ENCODE data around the gene LATS1. TPM values are rescaled to one million over a fixed set of nuclear protein-coding genes. Genes with fewer than 3 reads are reported as not detected.
"Not testable (repeated sequence)": the region's sequence is repeated elsewhere in the genome, so short reads cannot be mapped to it uniquely, and the experiment has no call there.

LATS1 gene
- total RNA-seq, 1 experiment from 2014 or later = 25.1 TPM

- no peak overlapping the region for H3K27ac Mint-ChIP-seq
- H4K8ac ChIP-seq (replicated peaks; ENCODE audit: insufficient read length, low read depth, low read length) = no peak overlapping the region
- H3K4me2 ChIP-seq (ENCODE audit: insufficient read depth, insufficient read length, low read length) = no peak overlapping the region
- H3K79me1 ChIP-seq (ENCODE audit: insufficient read depth, low read depth, low read length, poor library complexity, severe bottlenecking) = no peaks in the 10 kb centered on the region
- no peak overlapping the region for H3K56ac ChIP-seq (ENCODE audit: insufficient read length, low read depth, low read length)
- no peaks in the 10 kb centered on the region for H3K9me3 Mint-ChIP-seq
- H3T11ph ChIP-seq (ENCODE audit: low read length) = no peak overlapping the region
- H4K91ac ChIP-seq (ENCODE audit: insufficient read length, low read depth, low read length) = no peak overlapping the region
- H3K14ac ChIP-seq (ENCODE audit: insufficient read depth, low read length) = no peak overlapping the region
- no peak overlapping the region for H2BK12ac ChIP-seq (ENCODE audit: insufficient read length, low read depth, low read length)
- no peak overlapping the region for H2BK20ac ChIP-seq (ENCODE audit: low read depth, low read length, poor library complexity, severe bottlenecking)
- TF ChIP-seq CTCF (conservative IDR thresholded peaks at IDR 0.05) = no peak
- H2BK5ac ChIP-seq (ENCODE audit: insufficient read length, low read length) = no peak overlapping the region
- no peak overlapping the region for H3K9ac ChIP-seq (ENCODE audit: extremely low read depth, insufficient read length, low read length)
- H3K4me1 ChIP-seq (ENCODE audit: insufficient read depth, low read length) = no peaks in the 10 kb centered on the region
- no peak overlapping the region for H3K4me3 Mint-ChIP-seq
- peaks cover 5 to 6% of the 10 kb centered on the region in 2 experiments for H3K4me1 Mint-ChIP-seq
- H3K36me3 Mint-ChIP-seq (ENCODE audit: insufficient read depth in 1 of 3, low read depth in 3 of 3) = peaks cover 0 to 5% (median 0%) of the 10 kb centered on the region in 3 experiments; a peak in 4 of 7 replicates
- no peak overlapping the region for H3K4ac ChIP-seq (ENCODE audit: low read depth, low read length)
- H3K27me3 ChIP-seq (ENCODE audit: insufficient read depth, low read length) = no peaks in the 10 kb centered on the region
- H4K20me1 ChIP-seq (ENCODE audit: control insufficient read depth, insufficient read depth, insufficient read length) = no peaks in the 10 kb centered on the region
- peaks cover 28% of the 10 kb centered on the region; the same call in 1 of the 2 replicates for H3K79me2 ChIP-seq (ENCODE audit: insufficient read depth, low read length)
- H3K9me3 ChIP-seq (ENCODE audit: control insufficient read depth, low read depth, low read length) = no peaks in the 10 kb centered on the region
- H3K23ac ChIP-seq (ENCODE audit: insufficient read length, low read depth, low read length) = no peak overlapping the region
- no peak for DNase-seq
- H3K27ac ChIP-seq (ENCODE audit: insufficient read length, low read depth, low read length) = no peak overlapping the region
- no peak overlapping the region for H2BK120ac ChIP-seq (ENCODE audit: low read depth, low read length, poor library complexity, severe bottlenecking)
- H3K27me3 Mint-ChIP-seq (ENCODE audit: low read depth) = no peaks in the 10 kb centered on the region
- H2AK5ac ChIP-seq (ENCODE audit: insufficient read length, low read length) = no peak overlapping the region
- H2AFZ ChIP-seq (ENCODE audit: low read length) = no peak overlapping the region
- no peak overlapping the region for H3K18ac ChIP-seq (ENCODE audit: insufficient read length, low read depth, low read length)
- H4K5ac ChIP-seq (ENCODE audit: insufficient read length, low read depth, low read length) = no peak overlapping the region
- no peak overlapping the region for H2BK15ac ChIP-seq (ENCODE audit: low read depth, low read length)
- H3K23me2 ChIP-seq (ENCODE audit: insufficient read length, low read depth, low read length, poor library complexity, severe bottlenecking) = peaks cover 5% of the 10 kb centered on the region
- WGBS (ENCODE audit: extremely low coverage, insufficient read length, low lambda C conversion rate) = no CpG with 5 or more reads among the region's 4 CpGs
Measured at GRCh38 chr6:149754548-149754947, 36.6 kb upstream of the LATS1 start.

- H3K9ac ChIP-seq (ENCODE audit: extremely low read depth, insufficient read length, low read length); H4K5ac ChIP-seq (ENCODE audit: insufficient read length, low read depth, low read length); H3K27ac ChIP-seq (ENCODE audit: insufficient read length, low read depth, low read length); H3K18ac ChIP-seq (ENCODE audit: insufficient read length, low read depth, low read length); H3K4me1 ChIP-seq (ENCODE audit: insufficient read depth, low read length); H3K4me2 ChIP-seq (ENCODE audit: insufficient read depth, insufficient read length, low read length); H3T11ph ChIP-seq (ENCODE audit: low read length); H3K4me3 Mint-ChIP-seq; H2AK5ac ChIP-seq (ENCODE audit: insufficient read length, low read length); H2BK15ac ChIP-seq (ENCODE audit: low read depth, low read length); H3K14ac ChIP-seq (ENCODE audit: insufficient read depth, low read length); H3K27me3 Mint-ChIP-seq (ENCODE audit: low read depth); DNase-seq; H3K56ac ChIP-seq (ENCODE audit: insufficient read length, low read depth, low read length); H3K4ac ChIP-seq (ENCODE audit: low read depth, low read length); H3K23ac ChIP-seq (ENCODE audit: insufficient read length, low read depth, low read length); H3K27me3 ChIP-seq (ENCODE audit: insufficient read depth, low read length); H2AFZ ChIP-seq (ENCODE audit: low read length); H3K9me3 Mint-ChIP-seq; H4K91ac ChIP-seq (ENCODE audit: insufficient read length, low read depth, low read length); H2BK20ac ChIP-seq (ENCODE audit: low read depth, low read length, poor library complexity, severe bottlenecking); H3K23me2 ChIP-seq (ENCODE audit: insufficient read length, low read depth, low read length, poor library complexity, severe bottlenecking); H3K79me1 ChIP-seq (ENCODE audit: insufficient read depth, low read depth, low read length, poor library complexity, severe bottlenecking); H2BK5ac ChIP-seq (ENCODE audit: insufficient read length, low read length); H2BK120ac ChIP-seq (ENCODE audit: low read depth, low read length, poor library complexity, severe bottlenecking); H4K8ac ChIP-seq (replicated peaks; ENCODE audit: insufficient read length, low read depth, low read length); H3K9me3 ChIP-seq (ENCODE audit: control insufficient read depth, low read depth, low read length); H4K20me1 ChIP-seq (ENCODE audit: control insufficient read depth, insufficient read depth, insufficient read length); H2BK12ac ChIP-seq (ENCODE audit: insufficient read length, low read depth, low read length); H3K4me1 Mint-ChIP-seq; H3K27ac Mint-ChIP-seq; H3K36me3 Mint-ChIP-seq (ENCODE audit: insufficient read depth in 1 of 3, low read depth in 3 of 3): not testable (repeated sequence)
- no CpG with 5 or more reads among the region's 3 CpGs for WGBS (ENCODE audit: extremely low coverage, insufficient read length, low lambda C conversion rate)
- peaks cover 28% of the 10 kb centered on the region; the same call in 1 of the 2 replicates for H3K79me2 ChIP-seq (ENCODE audit: insufficient read depth, low read length)
Measured at GRCh38 chr6:149753374-149753637, 35.4 kb upstream of the LATS1 start.
